Endothelial cell of umbilical vein (primary cell): ENCODE data around the gene UGT1A9. TPM values are rescaled to one million over a fixed set of nuclear protein-coding genes. Genes with fewer than 3 reads are reported as not detected.

ENCODE experiments used
- BruUV-seq: library from RNA; stranded (reverse); fragments of 400-500 nt; replicated peaks from 2 replicates; lab custom pipeline; 2021; lab: Mats Ljungman, UMichigan
- CTCF ChIA-PET: fragments of 300-600, 350-600 bp; sonication (Branson Sonifier 250); formaldehyde crosslinking; loops from one replicate; lab custom pipeline; 2021; ENCODE audit warnings: antibody characterized with exemption, inconsistent platforms; lab: Charles Lee
- POLR2A ChIA-PET: fragments of 300-600, 350-600 bp; sonication (Branson Sonifier 250); formaldehyde crosslinking; loops from one replicate; lab custom pipeline; 2021; ENCODE audit warnings: antibody characterized with exemption, inconsistent platforms; lab: Charles Lee
- DNase-seq: peaks from one replicate; pipeline ENCODE4 v3.0.0-alpha.2; 2011; ENCODE audit warnings: low read depth, low spot score
- FAIRE-seq: peaks from 2 replicates; lab custom pipeline; 2011; peaks lifted over from hg19 to GRCh38; lab: Jason Lieb, UNC
- H2AFZ ChIP-seq: 2 replicates; pipeline ENCODE4 v1.6.0; 2012; ENCODE audit warnings: low read depth, low read length, control low read depth, inconsistent platforms
- H3K27ac ChIP-seq: 2 replicates; pipeline ENCODE4 v1.5.1; 2011; ENCODE audit warnings: low read depth, mild to moderate bottlenecking, control low read depth, low read length, moderate library complexity; ENCODE audit not compliant: insufficient read depth
- H3K27me3 ChIP-seq, 2 experiments: 2 replicates each; pipeline versions ENCODE4 v1.6.0 to v1.6.1; 2011; ENCODE audit warnings: low read length in 2 of 2, mixed read lengths in 1 of 2; ENCODE audit not compliant: control insufficient read depth in 2 of 2, insufficient read depth in 2 of 2
- H3K36me3 ChIP-seq, 2 experiments: 2 replicates in 1 of 2; 3 replicates in 1 of 2; pipeline ENCODE4 v1.5.1; 2011; ENCODE audit warnings: low read length in 2 of 2, mild to moderate bottlenecking in 1 of 2, moderate library complexity in 1 of 2; ENCODE audit not compliant: control insufficient read depth in 2 of 2, insufficient read depth in 2 of 2; ENCODE audit errors: extremely low read depth in 1 of 2
- H3K4me1 ChIP-seq: 3 replicates; pipeline ENCODE4 v1.5.1; 2011; ENCODE audit warnings: mild to moderate bottlenecking, low read length; ENCODE audit not compliant: control insufficient read depth, insufficient read depth; ENCODE audit errors: extremely low read depth
- H3K4me2 ChIP-seq: 2 replicates; pipeline ENCODE4 v1.6.1; 2011; ENCODE audit warnings: low read length, control low read depth, mixed read lengths; ENCODE audit not compliant: insufficient read depth
- H3K4me3 ChIP-seq, 3 experiments: fragments of 200-600 bp in 1 of 3; sonication (generic), shearing (Covaris generic) in 1 of 3; replicated peaks in 1 of 3; 2 replicates each; pipeline ENCODE4 v1.5.1; 2011 to 2016; ENCODE audit warnings: control low read depth in 3 of 3, low read length in 3 of 3, mild to moderate bottlenecking in 2 of 3, inconsistent platforms in 1 of 3, low read depth in 1 of 3, moderate library complexity in 1 of 3; ENCODE audit not compliant: insufficient read depth in 1 of 3
- H3K79me2 ChIP-seq: 2 replicates; pipeline ENCODE4 v1.6.0; 2012; ENCODE audit warnings: low read length, inconsistent platforms; ENCODE audit not compliant: control insufficient read depth, insufficient read depth
- H3K9ac ChIP-seq: replicated peaks from 2 replicates; pipeline ENCODE3; 2011; ENCODE audit warnings: low read length, control low read depth; ENCODE audit not compliant: insufficient read depth; ENCODE audit errors: extremely low read depth
- H3K9me1 ChIP-seq: replicated peaks from 3 replicates; pipeline ENCODE4 v1.6.0; 2011; ENCODE audit warnings: mild to moderate bottlenecking, low read length; ENCODE audit not compliant: control insufficient read depth, insufficient read depth; ENCODE audit errors: extremely low read depth
- H3K9me3 ChIP-seq: replicated peaks from 2 replicates; pipeline ENCODE4 v1.5.1; 2012; ENCODE audit warnings: low read length, inconsistent platforms; ENCODE audit not compliant: control insufficient read depth, insufficient read depth
- H4K20me1 ChIP-seq: replicated peaks from 2 replicates; pipeline ENCODE3; 2011; ENCODE audit warnings: mild to moderate bottlenecking, low read length; ENCODE audit not compliant: control insufficient read depth, insufficient read depth; ENCODE audit errors: extremely low read depth
- EZH2 ChIP-seq: IDR thresholded peaks from 2 replicates; pipeline ENCODE4 v1.6.1; 2012; ENCODE audit warnings: borderline replicate concordance, low read depth, mild to moderate bottlenecking, moderate library complexity, low read length, inconsistent platforms; ENCODE audit not compliant: severe bottlenecking
- FOS ChIP-seq: IDR thresholded peaks from 2 replicates; pipeline ENCODE4 v1.6.1; 2011; ENCODE audit warnings: mild to moderate bottlenecking, low read length, moderate library complexity, borderline replicate concordance; ENCODE audit not compliant: insufficient read depth
- GATA2 ChIP-seq: IDR thresholded peaks from 2 replicates; pipeline ENCODE4 v1.7.0; 2011; ENCODE audit warnings: low read depth, mild to moderate bottlenecking, moderate library complexity, mixed read lengths, low read length; ENCODE audit not compliant: insufficient read length, insufficient read depth
- JUN ChIP-seq: IDR thresholded peaks from 2 replicates; pipeline ENCODE4 v1.6.1; 2011; ENCODE audit warnings: borderline replicate concordance, low read depth; ENCODE audit not compliant: insufficient read length, insufficient read depth
- MYC ChIP-seq: IDR thresholded peaks from one replicate; pipeline ENCODE4 v1.6.1; 2011; ENCODE audit warnings: mild to moderate bottlenecking, low read depth, low read length
- POLR2A ChIP-seq: IDR thresholded peaks from 2 replicates; pipeline ENCODE4 v1.6.1; 2012; ENCODE audit warnings: low read depth, mild to moderate bottlenecking, control low read depth, low read length
- POLR2AphosphoS5 ChIP-seq: IDR thresholded peaks from 2 replicates; pipeline ENCODE4 v1.6.1; 2012; ENCODE audit warnings: low read depth, mild to moderate bottlenecking, control low read depth, low read length, moderate library complexity; ENCODE audit not compliant: insufficient read depth
- dilution Hi-C: fragments of 300-500 bp; cut with MboI; formaldehyde crosslinking; loops from one replicate; pipeline ENCODE4 v1.15.0; 2019; ENCODE audit warnings: low sequenced_read_pairs; ENCODE audit not compliant: extremely low pct_ligation_motif_present
- intact Hi-C: fragments of 100-400 bp; cut with micrococcal nuclease; formaldehyde crosslinking; loops from one replicate; pipeline ENCODE4 v1.10.0; 2022
- polyA plus RNA-seq, 4 experiments: library from polyadenylated mRNA; depleted of rRNA in 3 of 4; stranded (reverse) in 3 of 4; unstranded in 1 of 4; fragments of >200 nt; gene quantifications; 2 replicates each; pipeline versions ENCODE4 v1.2.1 to v1.2.3, GENCODE V29; 2011 to 2012; ENCODE audit warnings: missing spikeins in 1 of 4
- total RNA-seq: library from RNA; stranded (reverse); gene quantifications from 2 replicates; pipeline ENCODE4 v1.2.3, GENCODE V29; 2021
- TF ChIP-seq, protein P1 (sequence below), 2 donors: IDR thresholded peaks; 1 replicate in 1 of 2; 2 replicates in 1 of 2; pipeline ENCODE4 v1.5.1; 2011; ENCODE audit warnings: low read length in 2 of 2, mild to moderate bottlenecking in 2 of 2, moderate library complexity in 2 of 2, control low read depth in 1 of 2, inconsistent platforms in 1 of 2, low read depth in 1 of 2; ENCODE audit not compliant: insufficient read depth in 1 of 2; ENCODE audit errors: extremely low read depth in 1 of 2
- TF ChIP-seq, protein P2 (sequence below): IDR thresholded peaks from 2 replicates; pipeline ENCODE4 v1.6.1; 2011; ENCODE audit not compliant: insufficient read depth, insufficient read length

The UGT1A9 gene
- total and polyA plus RNA-seq, 2 donors (not counting 3 experiments of a cell fraction or from before 2014, with no cell fraction given): not detected

DNA sequence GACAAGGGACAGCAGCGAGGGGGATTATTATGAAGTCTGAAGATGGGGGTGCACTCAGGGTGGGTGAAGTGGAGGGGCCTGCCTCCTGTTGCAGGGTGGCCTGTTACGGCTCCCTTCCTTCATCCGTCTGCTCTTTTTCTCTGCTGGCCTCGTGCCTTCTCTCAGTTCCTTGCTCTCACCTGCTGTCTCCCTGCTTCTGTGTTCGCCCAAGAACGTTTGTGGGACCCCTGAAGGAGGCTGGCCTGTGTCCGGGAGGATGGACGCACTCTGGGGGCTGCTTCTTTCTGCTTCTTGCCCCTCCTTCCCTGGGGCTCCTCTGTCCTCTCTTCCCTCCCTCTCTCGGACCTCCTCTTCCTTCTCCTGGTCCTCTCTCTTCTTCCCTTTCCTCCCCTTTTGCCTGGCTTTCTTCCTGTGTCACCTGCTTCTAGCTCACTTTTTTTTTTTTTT, 120.2 kb downstream of the UGT1A9 start:
- Histone ChIP-seq H3K4me2 (no peak overlapping the region), H3K9me1 (no peaks in the 10 kb centered on the region), H4K20me1 (no peaks in the 10 kb centered on the region), H3K4me1 (no peaks in the 10 kb centered on the region), H3K9ac (no peak overlapping the region), H3K4me3 (no peak overlapping the region), H2AFZ (no peak overlapping the region), H3K9me3 (no peaks in the 10 kb centered on the region), H3K27me3 (no peaks in the 10 kb centered on the region), H3K79me2 (no peaks in the 10 kb centered on the region), H3K36me3 (no peaks in the 10 kb centered on the region), H3K27ac (no peak overlapping the region)
- no peak for FAIRE-seq
- ChIA-PET CTCF (interaction anchor here (1.5 kb wide), 1 partner anchor 22 kb away, joined by 3 read pairs; no protein-coding TSS in a partner anchor), POLR2A (no interaction called here)
- dilution Hi-C loops (no loop called here), intact Hi-C loops (no loop called here)
- TF ChIP-seq FOS: no peak
- TF ChIP-seq POLR2AphosphoS5: no peak
- no peak for TF ChIP-seq MYC
- no peak for TF ChIP-seq POLR2A
- TF ChIP-seq, protein P1, sequence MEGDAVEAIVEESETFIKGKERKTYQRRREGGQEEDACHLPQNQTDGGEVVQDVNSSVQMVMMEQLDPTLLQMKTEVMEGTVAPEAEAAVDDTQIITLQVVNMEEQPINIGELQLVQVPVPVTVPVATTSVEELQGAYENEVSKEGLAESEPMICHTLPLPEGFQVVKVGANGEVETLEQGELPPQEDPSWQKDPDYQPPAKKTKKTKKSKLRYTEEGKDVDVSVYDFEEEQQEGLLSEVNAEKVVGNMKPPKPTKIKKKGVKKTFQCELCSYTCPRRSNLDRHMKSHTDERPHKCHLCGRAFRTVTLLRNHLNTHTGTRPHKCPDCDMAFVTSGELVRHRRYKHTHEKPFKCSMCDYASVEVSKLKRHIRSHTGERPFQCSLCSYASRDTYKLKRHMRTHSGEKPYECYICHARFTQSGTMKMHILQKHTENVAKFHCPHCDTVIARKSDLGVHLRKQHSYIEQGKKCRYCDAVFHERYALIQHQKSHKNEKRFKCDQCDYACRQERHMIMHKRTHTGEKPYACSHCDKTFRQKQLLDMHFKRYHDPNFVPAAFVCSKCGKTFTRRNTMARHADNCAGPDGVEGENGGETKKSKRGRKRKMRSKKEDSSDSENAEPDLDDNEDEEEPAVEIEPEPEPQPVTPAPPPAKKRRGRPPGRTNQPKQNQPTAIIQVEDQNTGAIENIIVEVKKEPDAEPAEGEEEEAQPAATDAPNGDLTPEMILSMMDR (IDR thresholded peaks at IDR 0.05; ENCODE audit: extremely low read depth in 1 of 2, insufficient read depth in 1 of 2, low read depth in 1 of 2, low read length in 2 of 2): no peak
- no peak for TF ChIP-seq GATA2
- TF ChIP-seq, protein P2, sequence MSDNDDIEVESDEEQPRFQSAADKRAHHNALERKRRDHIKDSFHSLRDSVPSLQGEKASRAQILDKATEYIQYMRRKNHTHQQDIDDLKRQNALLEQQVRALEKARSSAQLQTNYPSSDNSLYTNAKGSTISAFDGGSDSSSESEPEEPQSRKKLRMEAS: no peak
- no peak for TF ChIP-seq JUN
- TF ChIP-seq EZH2: no peak
- no TSS peak for BruUV-seq
- DNase-seq: no peak
